Stimulated activated CD8-positive, alpha-beta memory T cell treated with anti-CD3 and anti-CD28 coated beads, Interleukin-4, amount 100 ng/mL, for 4 hours (primary cell): Measurements from ENCODE around the gene PWWP2B.

Experiments used
- DNase-seq, 2 donors: peaks; one replicate each; pipeline ENCODE4 v3.0.0-alpha.2; 2020; ENCODE audit warnings: low read depth in 2 of 2, low spot score in 1 of 2

The PWWP2B gene

GRCh38 chr10:132393695-132394181 lies 3.3 kb upstream of the PWWP2B start:
- no peak for DNase-seq

GRCh38 chr10:132394201-132394811 lies 2.7 kb upstream of the PWWP2B start:
- no peak for DNase-seq

GRCh38 chr10:132394936-132395703 lies 1.9 kb upstream of the PWWP2B start:
- DNase-seq, result no peak

GRCh38 chr10:132395704-132396493 lies 1.1 kb upstream of the PWWP2B start:
- DNase-seq, result peak in 1 of 2 donors; percentile 26

- DNase-seq, result peak in 1 of 2 donors; percentile 28
These were observed 435 bp upstream of the PWWP2B start for GRCh38 chr10:132396494-132397035.

- DNase-seq, result no peak
These were observed 918 bp downstream of the PWWP2B start for GRCh38 chr10:132397671-132398565.

- DNase-seq, result no peak
These were observed 1.6 kb downstream of the PWWP2B start for GRCh38 chr10:132398566-132398991.

- DNase-seq, result no peak
These were observed 2.4 kb downstream of the PWWP2B start for GRCh38 chr10:132399117-132400035.

GRCh38 chr10:132400041-132400546 lies 3.1 kb downstream of the PWWP2B start:
- DNase-seq, result no peak

- DNase-seq, result no peak
These were observed 3.6 kb downstream of the PWWP2B start for GRCh38 chr10:132400547-132401151.

GRCh38 chr10:132401401-132402118 lies 4.6 kb downstream of the PWWP2B start:
- no peak for DNase-seq

GRCh38 chr10:132402781-132403241 lies 5.8 kb downstream of the PWWP2B start:
- no peak for DNase-seq

- no peak for DNase-seq
These were observed 6.6 kb downstream of the PWWP2B start for GRCh38 chr10:132403511-132404168.

- no peak for DNase-seq
These were observed 7.3 kb downstream of the PWWP2B start for GRCh38 chr10:132404169-132404880.

GRCh38 chr10:132404911-132405462 lies 8.0 kb downstream of the PWWP2B start:
- no peak for DNase-seq

- no peak for DNase-seq
These were observed 8.5 kb downstream of the PWWP2B start for GRCh38 chr10:132405463-132405991.
